SK-N-MC (cell line): ENCODE measurements around the gene UBE3B.

Experiments
- DNase-seq: peaks from one replicate; pipeline ENCODE4 v3.0.0-alpha.2; 2011; ENCODE audit warnings: low read depth, low spot score
- H3K27ac ChIP-seq: fragments of 200-600 bp; sonication (generic); 2 replicates; pipeline ENCODE4 v1.5.1; 2016; ENCODE audit warnings: mixed run types
- H3K36me3 ChIP-seq: fragments of 200-600 bp; sonication (generic); 2 replicates; pipeline ENCODE4 v1.6.1; 2017; ENCODE audit warnings: antibody characterized with exemption, low read length, mixed read lengths; ENCODE audit not compliant: insufficient read depth
- H3K4me3 ChIP-seq: fragments of 200-600 bp; sonication (generic); 2 replicates; pipeline ENCODE4 v1.5.1; 2016
- H3K9ac ChIP-seq: fragments of 200-600 bp; sonication (generic); 2 replicates; pipeline ENCODE4 v1.8.0; 2017; ENCODE audit warnings: mixed run types, mixed read lengths; ENCODE audit not compliant: insufficient read length
- H3K9me3 ChIP-seq: fragments of 200-600 bp; sonication (generic); 2 replicates; pipeline ENCODE4 v1.6.1; 2017; ENCODE audit warnings: low read depth, mild to moderate bottlenecking, antibody characterized with exemption, low read length, moderate library complexity, mixed read lengths
- EZH2 ChIP-seq: fragments of 200-600 bp; sonication (generic); IDR thresholded peaks from one replicate; pipeline ENCODE4 v1.6.1; 2017; ENCODE audit warnings: antibody characterized with exemption
- FOXP2 ChIP-seq: optimal IDR thresholded peaks from 2 replicates; pipeline ENCODE3; 2011; ENCODE audit warnings: mild to moderate bottlenecking, moderate library complexity; ENCODE audit not compliant: insufficient read depth; ENCODE audit errors: extremely low read length, control extremely low read depth
- POLR2AphosphoS5 ChIP-seq: IDR thresholded peaks from 2 replicates; pipeline ENCODE4 v1.6.1; 2012; ENCODE audit warnings: mild to moderate bottlenecking, low read depth, low read length, borderline replicate concordance

The UBE3B gene

GRCh38 chr12:109501299-109501698 lies 23.9 kb downstream of the UBE3B start:
- TF ChIP-seq POLR2AphosphoS5: no peak
- TF ChIP-seq EZH2: no peak
- no peak for TF ChIP-seq FOXP2
- Histone ChIP-seq H3K27ac (no peak overlapping the region), H3K9me3 (no peaks in the 10 kb centered on the region), H3K9ac (no peak overlapping the region), H3K4me3 (no peak overlapping the region), H3K36me3 (peaks cover 43% of the 10 kb centered on the region)
- DNase-seq: no peak

GRCh38 chr12:109502332-109502731 lies 24.9 kb downstream of the UBE3B start:
- H3K4me3 ChIP-seq: no peak overlapping the region
- H3K9me3 ChIP-seq: no peaks in the 10 kb centered on the region
- H3K36me3 ChIP-seq: peaks cover 46% of the 10 kb centered on the region
- TF ChIP-seq EZH2: no peak
- no peak for TF ChIP-seq FOXP2
- H3K27ac ChIP-seq: no peak overlapping the region
- DNase-seq: no peak
- H3K9ac ChIP-seq: no peak overlapping the region

- Histone ChIP-seq H3K27ac (no peak overlapping the region), H3K9me3 (no peaks in the 10 kb centered on the region), H3K9ac (no peak overlapping the region), H3K4me3 (no peak overlapping the region), H3K36me3 (peaks cover 45% of the 10 kb centered on the region)
- no peak for DNase-seq
- TF ChIP-seq FOXP2 (no peak), EZH2 (no peak), POLR2AphosphoS5 (no peak)
These were observed 26.2 kb downstream of the UBE3B start for GRCh38 chr12:109503611-109504010.

GRCh38 chr12:109504068-109504467 lies 26.6 kb downstream of the UBE3B start:
- no peak overlapping the region for H3K27ac ChIP-seq
- H3K9ac ChIP-seq: no peak overlapping the region
- TF ChIP-seq FOXP2 (no peak), POLR2AphosphoS5 (no peak), EZH2 (no peak)
- DNase-seq: no peak
- no peak overlapping the region for H3K4me3 ChIP-seq
- H3K36me3 ChIP-seq: peaks cover 47% of the 10 kb centered on the region
- H3K9me3 ChIP-seq: no peaks in the 10 kb centered on the region

- H3K4me3 ChIP-seq: no peak overlapping the region
- H3K36me3 ChIP-seq: peaks cover 48% of the 10 kb centered on the region
- no peak for TF ChIP-seq FOXP2
- no peak for TF ChIP-seq POLR2AphosphoS5
- TF ChIP-seq EZH2: no peak
- no peak for DNase-seq
- no peak overlapping the region for H3K9ac ChIP-seq
- H3K27ac ChIP-seq: no peak overlapping the region
- H3K9me3 ChIP-seq: no peaks in the 10 kb centered on the region
These were observed 32.8 kb downstream of the UBE3B start for GRCh38 chr12:109510196-109510595.

- Histone ChIP-seq H3K36me3 (peaks cover 41% of the 10 kb centered on the region; the same call in 1 of the 2 replicates), H3K9me3 (no peaks in the 10 kb centered on the region), H3K4me3 (peak overlapping the region; percentile 31; the same call in 1 of the 2 replicates), H3K9ac (no peak overlapping the region), H3K27ac (peak overlapping the region; percentile 55; the same call in 1 of the 2 replicates)
- DNase-seq: peak; percentile 24
- no peak for TF ChIP-seq POLR2AphosphoS5
- TF ChIP-seq FOXP2: no peak
- no peak for TF ChIP-seq EZH2
These were observed 35.2 kb downstream of the UBE3B start for GRCh38 chr12:109512608-109513007.

GRCh38 chr12:109513051-109513450 lies 35.6 kb downstream of the UBE3B start:
- Histone ChIP-seq H3K9ac (no peak overlapping the region), H3K4me3 (peak overlapping the region; percentile 31; the same call in 1 of the 2 replicates), H3K36me3 (peaks cover 41% of the 10 kb centered on the region; the same call in 1 of the 2 replicates), H3K9me3 (no peaks in the 10 kb centered on the region), H3K27ac (peak overlapping the region; percentile 55; the same call in 1 of the 2 replicates)
- no peak for TF ChIP-seq FOXP2
- no peak for TF ChIP-seq EZH2
- TF ChIP-seq POLR2AphosphoS5: no peak
- DNase-seq: no peak

GRCh38 chr12:109513977-109514376 lies 36.5 kb downstream of the UBE3B start:
- Histone ChIP-seq H3K27ac (no peak overlapping the region), H3K36me3 (peaks cover 35% of the 10 kb centered on the region), H3K9me3 (no peaks in the 10 kb centered on the region), H3K4me3 (no peak overlapping the region), H3K9ac (no peak overlapping the region)
- DNase-seq: no peak
- TF ChIP-seq EZH2 (no peak), FOXP2 (no peak), POLR2AphosphoS5 (no peak)

- H3K9ac ChIP-seq: no peak overlapping the region
- H3K27ac ChIP-seq: no peak overlapping the region
- no peak for TF ChIP-seq FOXP2
- TF ChIP-seq EZH2: no peak
- TF ChIP-seq POLR2AphosphoS5: no peak
- no peak for DNase-seq
- H3K4me3 ChIP-seq: no peak overlapping the region
- no peaks in the 10 kb centered on the region for H3K9me3 ChIP-seq
- H3K36me3 ChIP-seq: peaks cover 31% of the 10 kb centered on the region
These were observed 40.2 kb downstream of the UBE3B start for GRCh38 chr12:109517619-109518018.
